ENCODE results near the gene TBC1D5. TPM values are rescaled to one million over a fixed set of nuclear protein-coding genes. Genes with fewer than 3 reads are reported as not detected.

Gene TBC1D5
- total RNA-seq, 1 experiment from 2014 or later, result 33.9 TPM

- TF ChIP-seq REST (IDR thresholded peaks at IDR 0.05; ENCODE audit: low read depth) (no peak), ZFX (IDR thresholded peaks at IDR 0.05) (no peak), POLR2AphosphoS5 (IDR thresholded peaks at IDR 0.05; ENCODE audit: low read depth, low read length) (no peak)
These were observed 158.4 kb downstream of the TBC1D5 start (continued) for GRCh38 chr3:17584066-17584465.

- 0 out of 2 replicates have a peak, but pooled peaks cover 3% of the 10 kb centered on the region for H3K79me2 ChIP-seq (ENCODE audit: insufficient read depth, low read length)
- H3K4me1 ChIP-seq (ENCODE audit: control insufficient read depth in 1 of 2, insufficient read depth in 2 of 2, low read length in 2 of 2), result no peaks in the 10 kb centered on the region
- H3K9me2 ChIP-seq (ENCODE audit: insufficient read depth), result no peaks in the 10 kb centered on the region
- ChIA-PET RAD21 (ENCODE audit: low non-redundant PET in 1 of 2, low total read pairs in 2 of 2, uncharacterized antibody in 2 of 2, unreplicated experiment in 2 of 2) (no interaction called here), CTCF (no interaction called here), POLR2A (no interaction called here)
- TF ChIP-seq EZH2 (IDR thresholded peaks at IDR 0.05), result no peak
- no peak for TF ChIP-seq TCF7L2 (IDR thresholded peaks at IDR 0.05; ENCODE audit: borderline replicate concordance, extremely low read depth, insufficient read depth, insufficient read length)
- no peak for TF ChIP-seq SRF (IDR thresholded peaks at IDR 0.05; ENCODE audit: low read depth)
- TF ChIP-seq EGR1 (IDR thresholded peaks at IDR 0.05; ENCODE audit: low read depth), result no peak
- H3K9ac ChIP-seq (ENCODE audit: low read length), result no peak overlapping the region
- no peak overlapping the region for H3K4me2 ChIP-seq (ENCODE audit: low read length)
- DNase-seq (ENCODE audit: low read depth, low spot score) (no peak), ATAC-seq (no peak)
- no peaks in the 10 kb centered on the region for H3K9me3 ChIP-seq (ENCODE audit: control insufficient read depth in 1 of 2, insufficient read depth in 1 of 2, low read depth in 1 of 2, low read length in 2 of 2)
- no peaks in the 10 kb centered on the region for H3K27me3 ChIP-seq (ENCODE audit: insufficient read depth, low read length)
- no peak overlapping the region for H3K27ac ChIP-seq (ENCODE audit: low read depth, low read length)
- no TSS peak for BruUV-seq (replicated peaks)
- no peaks in the 10 kb centered on the region for H4K20me1 ChIP-seq (ENCODE audit: insufficient read depth)
- intact Hi-C loops (cut with micrococcal nuclease), result no loop called here
- H2AFZ ChIP-seq (ENCODE audit: low read depth, low read length, poor library complexity, severe bottlenecking), result no peak overlapping the region
- H3K36me3 ChIP-seq (ENCODE audit: control insufficient read depth in 1 of 2, insufficient read depth in 2 of 2, low read length in 2 of 2), result no peaks in the 10 kb centered on the region
- no peak overlapping the region for H3K4me3 ChIP-seq (replicated peaks in 1 of 2; ENCODE audit: low read depth in 1 of 2, low read length in 2 of 2)
These were observed 158.9 kb downstream of the TBC1D5 start for GRCh38 chr3:17583530-17583929.

All from HCT116 (cell line).